Gastroesophageal sphincter (tissue), 3 donors: ENCODE results near the gene PDIA4.

Source experiments
- POLR2A ChIP-seq, 2 donors: fragments of 450-650 bp; IDR thresholded peaks; one replicate each; pipeline ENCODE4 v1.6.1; 2017; ENCODE audit warnings: antibody characterized with exemption in 2 of 2, mild to moderate bottlenecking in 2 of 2, moderate library complexity in 1 of 2
- POLR2AphosphoS5 ChIP-seq: sonication (generic); formaldehyde crosslinking; IDR thresholded peaks from one replicate; pipeline ENCODE4 v1.6.1; 2017; ENCODE audit warnings: antibody characterized with exemption
- TF ChIP-seq, protein P1 (sequence below), 4 experiments: fragments of 200-600 bp in 2 of 4; fragments of 450-650 bp in 2 of 4; sonication (generic) in 1 of 4; IDR thresholded peaks; one replicate each; pipeline ENCODE4 v1.5.1; 2017 to 2019; ENCODE audit warnings: antibody characterized with exemption in 4 of 4, mild to moderate bottlenecking in 2 of 4, moderate library complexity in 2 of 4

DNA sequence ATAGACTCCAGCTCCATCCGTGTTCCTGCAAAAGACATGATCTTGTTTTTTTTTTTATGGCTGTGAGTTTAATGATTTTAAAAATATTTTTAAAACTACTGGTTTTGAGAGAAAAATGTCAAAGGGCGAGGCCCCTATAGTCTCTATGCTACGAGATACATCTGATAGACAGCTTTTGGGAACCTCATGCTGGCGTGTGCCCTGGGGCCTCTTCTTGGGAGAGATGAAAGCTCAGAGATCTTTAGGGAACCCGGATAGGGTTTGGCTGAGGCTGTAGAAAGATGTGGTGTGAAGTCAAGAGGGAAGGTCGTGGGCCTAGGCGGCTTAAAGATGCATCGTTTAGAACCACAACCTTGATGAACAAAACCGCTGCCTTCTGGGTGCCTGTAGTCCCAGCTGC is 70.2 kb downstream of the PDIA4 start:
- TF ChIP-seq, protein P1, sequence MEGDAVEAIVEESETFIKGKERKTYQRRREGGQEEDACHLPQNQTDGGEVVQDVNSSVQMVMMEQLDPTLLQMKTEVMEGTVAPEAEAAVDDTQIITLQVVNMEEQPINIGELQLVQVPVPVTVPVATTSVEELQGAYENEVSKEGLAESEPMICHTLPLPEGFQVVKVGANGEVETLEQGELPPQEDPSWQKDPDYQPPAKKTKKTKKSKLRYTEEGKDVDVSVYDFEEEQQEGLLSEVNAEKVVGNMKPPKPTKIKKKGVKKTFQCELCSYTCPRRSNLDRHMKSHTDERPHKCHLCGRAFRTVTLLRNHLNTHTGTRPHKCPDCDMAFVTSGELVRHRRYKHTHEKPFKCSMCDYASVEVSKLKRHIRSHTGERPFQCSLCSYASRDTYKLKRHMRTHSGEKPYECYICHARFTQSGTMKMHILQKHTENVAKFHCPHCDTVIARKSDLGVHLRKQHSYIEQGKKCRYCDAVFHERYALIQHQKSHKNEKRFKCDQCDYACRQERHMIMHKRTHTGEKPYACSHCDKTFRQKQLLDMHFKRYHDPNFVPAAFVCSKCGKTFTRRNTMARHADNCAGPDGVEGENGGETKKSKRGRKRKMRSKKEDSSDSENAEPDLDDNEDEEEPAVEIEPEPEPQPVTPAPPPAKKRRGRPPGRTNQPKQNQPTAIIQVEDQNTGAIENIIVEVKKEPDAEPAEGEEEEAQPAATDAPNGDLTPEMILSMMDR (IDR thresholded peaks at IDR 0.05), result no peak
- TF ChIP-seq POLR2AphosphoS5, result no peak
- TF ChIP-seq POLR2A (IDR thresholded peaks at IDR 0.05), result no peak
